ENCODE results near the gene SYTL3.

Gene SYTL3

GRCh38 chr6:158771399-158772152, 121.7 kb downstream of the SYTL3 start:
- no peak for DNase-seq

GRCh38 chr6:158772172-158772571, 122.3 kb downstream of the SYTL3 start:
- no peak for DNase-seq

GRCh38 chr6:158772851-158773371, 123.1 kb downstream of the SYTL3 start:
- no peak for DNase-seq

- DNase-seq, result no peak
Measured at GRCh38 chr6:158773581-158774449, 124.0 kb downstream of the SYTL3 start.

GRCh38 chr6:158774717-158775449, 125.0 kb downstream of the SYTL3 start:
- DNase-seq, result no peak

GRCh38 chr6:158775832-158776231, 126.0 kb downstream of the SYTL3 start:
- no peak for DNase-seq

GRCh38 chr6:158776737-158777136, 126.9 kb downstream of the SYTL3 start:
- DNase-seq, result no peak

GRCh38 chr6:158777510-158777909, 127.7 kb downstream of the SYTL3 start:
- no peak for DNase-seq

- DNase-seq, result no peak
Measured at GRCh38 chr6:158778005-158778527, 128.2 kb downstream of the SYTL3 start.

GRCh38 chr6:158780246-158780884, 130.5 kb downstream of the SYTL3 start:
- DNase-seq, result no peak

GRCh38 chr6:158780988-158781691, 131.3 kb downstream of the SYTL3 start:
- DNase-seq, result no peak

GRCh38 chr6:158781692-158782373, 132.0 kb downstream of the SYTL3 start:
- no peak for DNase-seq

GRCh38 chr6:158782432-158783166, 132.7 kb downstream of the SYTL3 start:
- DNase-seq, result no peak

GRCh38 chr6:158783167-158783450, 133.3 kb downstream of the SYTL3 start:
- DNase-seq, result no peak

GRCh38 chr6:158783851-158784250, 134.0 kb downstream of the SYTL3 start:
- DNase-seq, result no peak

GRCh38 chr6:158784505-158784904, 134.7 kb downstream of the SYTL3 start:
- DNase-seq, result no peak

GRCh38 chr6:158785036-158785435, 135.2 kb downstream of the SYTL3 start:
- DNase-seq, result no peak

- DNase-seq, result no peak
Measured at GRCh38 chr6:158786645-158787304, 136.9 kb downstream of the SYTL3 start.

GRCh38 chr6:158787395-158787794, 137.5 kb downstream of the SYTL3 start:
- DNase-seq, result no peak

Measured in hypothalamus (tissue), 51 donors.